Right ventricle myocardium inferior (tissue), 1 donor: ENCODE results near the gene GSK3B. TPM values are rescaled to one million over a fixed set of nuclear protein-coding genes. Genes with fewer than 3 reads are reported as not detected.

Experiments
- ATAC-seq: fragments of 200-7000 bp; cut with Tn5 transposase; one replicate; pipeline ENCODE4 v1.9.1; 2020; ENCODE audit warnings: mild to moderate bottlenecking, moderate library complexity
- DNase-seq: peaks from one replicate; pipeline ENCODE4 v3.0.0; 2021; ENCODE audit errors: missing footprints
- intact Hi-C: fragments of 100-400 bp; cut with DNase I; formaldehyde crosslinking; loops from one replicate; pipeline ENCODE4 v1.11.0; 2022
- total RNA-seq: library from RNA; stranded (reverse); fragmentation: NEBNext Ultra II Directional; extraction: Animal tissue kit (Norgen Biotek cat#: 25700); gene quantifications from one replicate; pipeline ENCODE4 v1.2.1, GENCODE V29; 2021
- donor health status: DM: no; HTN: yes; CAD: no; lungs with severe emphysema.

Gene GSK3B
- total RNA-seq, 1 donor from 2014 or later: 40.0 TPM

DNA sequence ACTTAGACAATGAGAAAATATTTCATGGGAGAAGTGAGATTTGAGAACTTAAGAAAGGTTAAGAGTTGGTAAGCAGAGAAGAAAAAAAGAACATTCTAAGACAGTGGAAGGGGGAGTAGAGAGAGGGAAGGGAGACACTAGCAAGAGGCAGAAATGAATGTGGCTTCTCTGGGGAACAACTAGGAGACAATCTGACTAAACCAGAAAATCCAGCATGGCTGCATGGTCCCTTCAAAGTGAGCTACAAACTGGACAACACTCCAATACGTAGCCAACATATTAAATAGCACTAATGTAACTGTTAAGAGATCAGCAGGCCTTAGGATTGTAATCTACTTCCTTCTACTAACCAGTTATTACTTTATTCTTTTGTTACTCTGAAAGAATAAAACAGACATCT lies 222.7 kb downstream of the GSK3B start:
- ATAC-seq (no peak), DNase-seq (no peak)
- intact Hi-C loops: no loop called here

DNA sequence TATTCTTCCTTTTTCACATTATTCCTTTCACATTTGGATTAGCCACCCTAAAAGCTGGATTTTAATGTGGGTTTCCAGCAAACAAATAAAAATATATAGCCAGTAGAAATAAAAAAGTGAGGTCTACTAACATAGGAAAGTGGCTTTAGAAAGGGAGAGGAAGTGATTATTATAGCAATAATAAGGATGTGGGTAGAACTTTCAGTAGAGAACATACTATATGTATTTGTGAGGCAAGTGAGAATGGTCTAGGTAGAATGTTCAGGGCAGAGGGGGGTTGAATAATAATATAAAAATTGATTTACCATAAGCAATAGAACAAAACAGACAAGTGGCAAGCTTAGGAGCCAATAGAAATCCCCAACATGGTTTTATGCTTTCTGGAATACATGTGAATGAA lies 223.7 kb downstream of the GSK3B start:
- intact Hi-C loops: no loop called here
- DNase-seq (no peak), ATAC-seq (no peak)

GRCh38 chr3:119864476-119864875 lies 229.8 kb downstream of the GSK3B start:
- ATAC-seq: no peak
- intact Hi-C loops: no loop called here
- DNase-seq: no peak

- ATAC-seq (no peak), DNase-seq (no peak)
- intact Hi-C loops: no loop called here
Observed at GRCh38 chr3:119862616-119863015, 231.6 kb downstream of the GSK3B start.

GRCh38 chr3:119861681-119862080 lies 232.6 kb downstream of the GSK3B start:
- DNase-seq (no peak), ATAC-seq (no peak)
- intact Hi-C loops: no loop called here

GRCh38 chr3:119859728-119860127 lies 234.5 kb downstream of the GSK3B start:
- ATAC-seq (no peak), DNase-seq (no peak)
- intact Hi-C loops: no loop called here

DNA sequence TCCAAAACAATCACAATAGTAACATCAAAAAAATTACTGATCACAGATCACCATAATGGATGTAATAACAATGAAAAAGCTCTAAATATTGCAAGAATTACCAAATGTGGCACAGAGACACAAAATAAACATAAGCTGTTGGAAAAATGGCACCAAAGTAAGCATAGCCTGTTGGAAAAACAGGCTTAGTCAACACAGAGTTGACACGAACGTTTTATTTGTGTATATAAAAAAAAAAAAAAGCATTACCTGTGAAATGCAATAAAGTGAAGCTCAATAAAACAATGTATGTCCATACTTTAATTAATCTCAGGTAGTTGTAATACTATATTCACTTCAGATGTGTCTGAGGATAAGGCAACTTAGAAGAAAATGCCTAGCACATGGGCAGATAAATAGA lies 235.3 kb downstream of the GSK3B start:
- ATAC-seq (no peak), DNase-seq (no peak)
- intact Hi-C loops: no loop called here

- no peak for DNase-seq
- intact Hi-C loops: no loop called here
- ATAC-seq: no peak
Observed at GRCh38 chr3:119856695-119857094, 237.6 kb downstream of the GSK3B start.

DNA sequence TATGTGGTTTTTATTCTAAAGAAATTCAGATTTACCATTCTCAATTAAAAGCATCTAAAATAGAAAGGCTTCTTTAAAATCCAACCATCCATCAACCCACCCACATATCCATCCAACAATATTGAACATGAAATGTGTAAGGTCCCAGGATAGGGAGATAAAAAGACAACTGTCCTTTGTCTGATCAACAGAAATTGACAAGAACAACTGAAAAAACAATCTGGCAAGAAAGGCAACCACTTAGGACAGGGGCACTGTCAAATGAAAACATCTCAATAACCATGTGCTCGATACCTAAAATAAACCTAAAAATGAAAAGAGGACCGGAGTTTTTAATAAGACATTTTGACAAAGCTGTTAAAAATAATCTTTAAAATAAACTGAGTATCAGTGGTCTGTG lies 245.1 kb downstream of the GSK3B start:
- intact Hi-C loops: no loop called here
- no peak for ATAC-seq
- no peak for DNase-seq

GRCh38 chr3:119841808-119842471 lies 252.3 kb downstream of the GSK3B start:
- no peak for ATAC-seq
- intact Hi-C loops: no loop called here
- no peak for DNase-seq

DNA sequence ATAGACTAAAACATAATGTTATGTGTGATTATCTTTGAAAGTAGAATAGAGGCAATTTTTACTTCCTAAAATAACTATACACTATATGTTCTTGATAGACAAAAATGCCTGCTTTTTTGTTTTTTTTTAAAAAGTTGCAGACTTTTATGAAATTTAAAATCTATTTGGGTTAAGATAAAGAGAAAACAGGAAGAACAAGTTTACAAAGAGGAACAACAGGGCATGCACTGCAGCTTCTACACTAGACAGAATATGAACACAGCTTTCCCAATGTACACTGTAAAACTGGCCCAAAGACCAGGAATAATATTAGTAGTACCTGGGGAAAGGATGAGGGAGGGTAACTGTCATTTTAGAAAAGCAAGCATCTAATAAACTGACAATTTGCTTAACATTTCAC lies 258.7 kb downstream of the GSK3B start:
- intact Hi-C loops: no loop called here
- no peak for ATAC-seq

DNA sequence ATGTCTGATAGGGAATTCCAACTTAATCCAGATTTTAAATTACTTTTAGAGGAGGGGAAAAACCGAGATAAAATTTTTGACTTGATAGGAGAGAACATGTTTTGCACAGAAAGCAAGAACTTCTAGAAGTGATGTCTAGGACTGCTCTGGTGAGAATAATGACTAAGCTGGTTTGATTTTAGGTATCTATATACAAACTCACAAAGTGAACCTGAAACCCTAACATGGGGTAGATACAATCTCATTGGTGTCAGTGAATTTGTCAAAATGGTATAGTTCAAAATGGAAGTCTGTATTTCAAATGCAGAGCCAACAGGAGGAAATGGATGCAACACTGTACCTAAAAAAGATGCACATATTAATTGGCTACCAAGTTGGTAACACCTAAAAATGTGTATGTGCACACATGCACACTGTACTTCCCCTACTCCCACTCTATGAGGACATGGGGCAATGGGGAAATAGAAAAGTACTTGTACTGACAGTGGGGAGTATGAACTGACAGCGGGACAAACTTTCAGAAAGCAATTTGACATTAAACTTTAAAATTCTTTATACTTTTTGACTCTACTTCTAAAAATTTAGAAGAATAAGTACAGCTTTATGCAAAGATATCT lies 259.4 kb downstream of the GSK3B start:
- no peak for DNase-seq
- no peak for ATAC-seq
- intact Hi-C loops: no loop called here

More for the DNA sequence above, 258.7 kb downstream of the GSK3B start:
- no peak for DNase-seq

DNA sequence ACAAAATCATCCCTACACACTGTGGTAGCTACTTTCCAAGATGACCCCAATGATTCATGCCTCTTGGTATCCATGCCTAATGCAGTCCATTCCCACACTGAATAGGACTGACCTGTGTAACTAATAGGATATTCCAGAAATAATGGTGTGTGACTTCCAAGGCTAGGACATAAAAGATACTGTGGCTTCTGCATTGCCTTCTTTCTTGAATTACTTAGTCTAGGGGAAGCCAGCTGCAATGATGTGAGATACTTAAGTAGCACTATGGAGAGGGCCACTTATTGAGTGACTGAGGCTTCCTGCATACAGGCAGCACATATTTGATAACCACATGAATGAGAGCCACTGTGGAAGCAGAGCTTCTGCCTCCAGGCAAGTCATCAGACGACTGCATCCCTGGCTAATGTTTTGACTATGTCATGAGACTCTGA lies 262.3 kb downstream of the GSK3B start:
- ATAC-seq: no peak
- intact Hi-C loops: no loop called here
- no peak for DNase-seq

DNA sequence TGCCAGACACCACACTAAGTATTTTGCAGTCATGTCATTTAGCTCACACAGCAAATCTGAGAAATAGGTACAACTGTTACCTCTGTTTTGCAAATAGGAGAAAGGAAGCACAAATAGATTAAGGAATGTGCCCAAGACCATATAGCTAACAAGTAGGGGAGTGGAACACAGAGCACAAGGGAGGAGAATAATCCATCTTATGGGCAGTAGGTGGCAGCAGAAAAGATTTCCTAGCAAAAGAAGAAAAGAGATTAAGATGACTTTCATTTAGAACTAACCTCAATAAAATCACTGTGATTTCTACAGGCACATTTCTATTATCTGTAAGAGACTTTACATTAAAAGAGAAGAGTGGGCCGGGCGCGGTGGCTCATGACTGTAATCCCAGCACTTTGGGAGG lies 263.2 kb downstream of the GSK3B start:
- intact Hi-C loops: no loop called here
- ATAC-seq (no peak), DNase-seq (no peak)

DNA sequence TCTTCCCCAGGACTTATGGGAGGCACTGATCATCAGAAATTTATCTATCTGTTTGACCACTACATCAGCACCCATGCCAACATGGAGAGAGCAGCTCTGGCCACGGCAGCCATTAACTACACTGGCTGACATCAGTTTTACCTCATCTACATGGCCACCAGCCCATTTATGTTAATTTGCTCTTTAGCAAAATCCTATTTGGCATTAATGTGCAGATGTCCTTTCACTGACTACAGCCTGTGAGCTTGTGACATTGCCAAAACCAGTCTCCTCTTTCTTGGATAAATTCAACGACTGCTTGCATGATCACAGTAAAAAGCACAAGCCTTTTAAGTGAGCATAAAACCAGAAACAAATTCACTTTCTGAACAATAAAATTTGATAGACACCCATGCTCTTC lies 264.8 kb downstream of the GSK3B start:
- DNase-seq (no peak), ATAC-seq (no peak)
- intact Hi-C loops: no loop called here

- intact Hi-C loops: no loop called here
- no peak for DNase-seq
- no peak for ATAC-seq
Observed at GRCh38 chr3:119826711-119827608, 267.3 kb downstream of the GSK3B start.

DNA sequence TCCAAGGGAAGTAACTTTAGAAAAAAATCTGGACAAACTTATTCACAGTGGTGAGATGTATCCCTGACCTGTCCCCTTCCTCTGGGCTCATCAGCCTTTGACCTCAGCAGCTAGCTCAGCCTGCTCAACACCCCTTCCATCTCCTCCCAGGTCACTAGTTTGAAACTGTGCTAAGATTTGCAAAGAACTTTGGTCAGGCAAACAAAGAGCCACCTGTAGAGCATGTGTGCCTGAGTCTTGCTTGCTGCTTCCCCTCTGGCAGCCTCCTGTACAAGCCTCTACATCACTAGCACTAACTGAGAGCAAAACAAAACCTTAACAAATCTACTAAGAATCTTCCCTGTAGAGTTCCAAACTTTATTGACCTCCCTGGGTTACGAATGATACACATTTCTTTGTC lies 268.4 kb downstream of the GSK3B start:
- intact Hi-C loops: no loop called here
- DNase-seq: no peak
- ATAC-seq: no peak

- no peak for DNase-seq
- ATAC-seq: no peak
Observed at GRCh38 chr3:119819806-119820205, 274.4 kb downstream of the GSK3B start.

DNA sequence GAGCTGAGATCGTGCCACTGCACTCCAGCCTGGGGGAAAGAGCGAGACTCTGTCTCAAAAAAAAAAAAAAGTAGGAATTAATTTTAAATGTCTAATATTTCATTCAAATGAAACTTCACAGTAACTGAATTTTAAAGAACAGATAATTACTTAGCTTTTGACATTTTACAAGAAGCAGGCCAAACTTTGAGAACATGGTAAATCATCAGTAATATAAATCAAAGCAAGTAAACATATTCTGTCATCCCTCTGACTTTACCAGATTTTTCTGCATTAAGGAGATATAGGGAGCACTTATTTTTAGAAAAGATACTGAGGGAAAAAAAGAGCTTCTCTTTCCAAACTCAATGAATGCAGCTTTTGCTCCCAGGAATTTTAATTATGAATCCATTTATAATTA lies 275.3 kb downstream of the GSK3B start:
- ATAC-seq (no peak), DNase-seq (no peak)
- intact Hi-C loops: loop anchor here (10.0 kb wide), 1 partner anchor 104 kb away; no protein-coding TSS in a partner anchor

More at GRCh38 chr3:119819806-119820205, 274.4 kb downstream of the GSK3B start:
- intact Hi-C loops: loop anchor here (10.0 kb wide), 1 partner anchor 105 kb away; no protein-coding TSS in a partner anchor
